Vagina (tissue), 2 donors: ENCODE data around the gene COA5. TPM values are rescaled to one million over a fixed set of nuclear protein-coding genes. Genes with fewer than 3 reads are reported as not detected.

ENCODE experiments used
- DNase-seq, 2 donors: peaks; one replicate each; pipeline ENCODE4 v3.0.0-alpha.2; 2017; ENCODE audit errors: extremely low spot score in 2 of 2
- H3K27ac ChIP-seq: fragments of 200-600 bp; sonication (generic); one replicate; pipeline ENCODE4 v1.5.1; 2019
- H3K27me3 ChIP-seq: fragments of 200-600 bp; sonication (generic); one replicate; pipeline ENCODE4 v1.5.1; 2019
- H3K36me3 ChIP-seq, 2 donors: fragments of 200-600 bp; sonication (generic); one replicate each; pipeline ENCODE4 v1.5.1; 2017 to 2019
- H3K4me1 ChIP-seq: fragments of 200-600 bp; sonication (generic); one replicate; pipeline ENCODE4 v1.5.1; 2019
- H3K4me3 ChIP-seq, 2 donors: fragments of 200-600 bp; sonication (generic); 1 replicate in 1 of 2; 2 replicates in 1 of 2; pipeline ENCODE4 v1.5.1; 2016 to 2019
- H3K9me3 ChIP-seq: fragments of 200-600 bp; sonication (generic); one replicate; pipeline ENCODE4 v1.5.1; 2019
- CTCF ChIP-seq, 3 experiments: fragments of 450-650 bp in 2 of 3; fragments of 200-600 bp in 1 of 3; sonication (generic) in 1 of 3; IDR thresholded peaks; one replicate each; pipeline ENCODE4 v1.5.1; 2017 to 2019; ENCODE audit warnings: antibody characterized with exemption in 3 of 3, mild to moderate bottlenecking in 2 of 3, moderate library complexity in 2 of 3
- POLR2A ChIP-seq, 2 donors: fragments of 450-650 bp; IDR thresholded peaks; one replicate each; pipeline ENCODE4 v1.6.1; 2017; ENCODE audit warnings: antibody characterized with exemption in 2 of 2, mild to moderate bottlenecking in 2 of 2, moderate library complexity in 2 of 2
- POLR2AphosphoS5 ChIP-seq, 2 donors: sonication (generic); formaldehyde crosslinking; IDR thresholded peaks; one replicate each; pipeline ENCODE4 v1.9.0; 2017; ENCODE audit warnings: antibody characterized with exemption in 2 of 2, mild to moderate bottlenecking in 2 of 2, low read depth in 1 of 2; ENCODE audit not compliant: insufficient read depth in 1 of 2
- intact Hi-C: fragments of 100-400 bp; cut with DNase I; formaldehyde crosslinking; loops from one replicate; pipeline ENCODE4 v1.15.1; 2023
- total RNA-seq: library from RNA; depleted of rRNA; stranded (reverse); fragments of >200 nt; gene quantifications from one replicate; pipeline ENCODE4 v1.2.3, GENCODE V29; 2016

COA5 gene
- total RNA-seq, 1 donor from 2014 or later: 24.1 TPM

GRCh38 chr2:98607741-98608115 lies 584 bp downstream of the COA5 start:
- TF ChIP-seq POLR2AphosphoS5 (IDR thresholded peaks at IDR 0.05; ENCODE audit: insufficient read depth in 1 of 2, low read depth in 1 of 2): no peak
- TF ChIP-seq CTCF (IDR thresholded peaks at IDR 0.05): no peak
- no peak for TF ChIP-seq POLR2A (IDR thresholded peaks at IDR 0.05)
- DNase-seq: no peak
- peaks cover 67% of the 10 kb centered on the region for H3K4me1 ChIP-seq

GRCh38 chr2:98607104-98607503 lies 1.2 kb downstream of the COA5 start:
- H3K9me3 ChIP-seq: no peaks in the 10 kb centered on the region
- H3K27ac ChIP-seq: peak overlapping the region; percentile 89
- no peaks in the 10 kb centered on the region for H3K27me3 ChIP-seq
- no peak for DNase-seq
- peaks cover 0 to 27% of the 10 kb centered on the region in 2 donors for H3K36me3 ChIP-seq
- H3K4me3 ChIP-seq: peak overlapping the region; percentile 64 to 78
- TF ChIP-seq POLR2A (IDR thresholded peaks at IDR 0.05): no peak
- TF ChIP-seq POLR2AphosphoS5 (IDR thresholded peaks at IDR 0.05; ENCODE audit: insufficient read depth in 1 of 2, low read depth in 1 of 2): no peak
- TF ChIP-seq CTCF (IDR thresholded peaks at IDR 0.05): no peak
- intact Hi-C loops: loop anchor here (10.0 kb wide), 1 partner anchor 192 kb away; no protein-coding TSS in a partner anchor
- peaks cover 67% of the 10 kb centered on the region for H3K4me1 ChIP-seq

More at GRCh38 chr2:98607741-98608115, 584 bp downstream of the COA5 start:
- Histone ChIP-seq H3K4me3 (peak overlapping the region; percentile 64 to 78), H3K9me3 (no peaks in the 10 kb centered on the region), H3K27me3 (no peaks in the 10 kb centered on the region), H3K27ac (peak overlapping the region; percentile 89), H3K36me3 (peaks cover 0 to 26% of the 10 kb centered on the region in 2 donors)
- intact Hi-C loops: loop anchor here (10.0 kb wide), 1 partner anchor 193 kb away; no protein-coding TSS in a partner anchor

- Histone ChIP-seq H3K4me1 (peaks cover 61% of the 10 kb centered on the region), H3K4me3 (no peak overlapping the region), H3K27ac (no peak overlapping the region), H3K27me3 (no peaks in the 10 kb centered on the region), H3K9me3 (no peaks in the 10 kb centered on the region), H3K36me3 (peaks cover 0 to 25% of the 10 kb centered on the region in 2 donors)
- no peak for DNase-seq
- intact Hi-C loops: loop anchor here (10.0 kb wide), 1 partner anchor 192 kb away; no protein-coding TSS in a partner anchor
- TF ChIP-seq POLR2AphosphoS5 (IDR thresholded peaks at IDR 0.05; ENCODE audit: insufficient read depth in 1 of 2, low read depth in 1 of 2) (no peak), CTCF (IDR thresholded peaks at IDR 0.05) (no peak), POLR2A (IDR thresholded peaks at IDR 0.05) (no peak)
These were observed 1.9 kb downstream of the COA5 start for GRCh38 chr2:98606431-98606830.

- no peaks in the 10 kb centered on the region for H3K9me3 ChIP-seq
- H3K36me3 ChIP-seq: peaks cover 0 to 30% of the 10 kb centered on the region in 2 donors
- H3K4me1 ChIP-seq: peaks cover 48% of the 10 kb centered on the region
- no peak overlapping the region for H3K4me3 ChIP-seq
- DNase-seq: no peak
- intact Hi-C loops: loop anchor here (10.0 kb wide), 1 partner anchor 190 kb away; no protein-coding TSS in a partner anchor
- TF ChIP-seq POLR2AphosphoS5 (IDR thresholded peaks at IDR 0.05; ENCODE audit: insufficient read depth in 1 of 2, low read depth in 1 of 2): no peak
- TF ChIP-seq POLR2A (IDR thresholded peaks at IDR 0.05): no peak
- no peak for TF ChIP-seq CTCF (IDR thresholded peaks at IDR 0.05)
- no peak overlapping the region for H3K27ac ChIP-seq
- H3K27me3 ChIP-seq: no peaks in the 10 kb centered on the region
These were observed 3.2 kb downstream of the COA5 start for GRCh38 chr2:98605076-98605475.

GRCh38 chr2:98604547-98604946 lies 3.8 kb downstream of the COA5 start:
- H3K9me3 ChIP-seq: no peaks in the 10 kb centered on the region
- H3K36me3 ChIP-seq: peaks cover 0 to 35% of the 10 kb centered on the region in 2 donors
- H3K27me3 ChIP-seq: no peaks in the 10 kb centered on the region
- peaks cover 42% of the 10 kb centered on the region for H3K4me1 ChIP-seq
- no peak overlapping the region for H3K4me3 ChIP-seq
- TF ChIP-seq CTCF (IDR thresholded peaks at IDR 0.05): no peak
- no peak for TF ChIP-seq POLR2AphosphoS5 (IDR thresholded peaks at IDR 0.05; ENCODE audit: insufficient read depth in 1 of 2, low read depth in 1 of 2)
- no peak for DNase-seq
- intact Hi-C loops: loop anchor here (10.0 kb wide), 1 partner anchor 190 kb away; no protein-coding TSS in a partner anchor
- H3K27ac ChIP-seq: no peak overlapping the region
